C4-2B (cell line): ENCODE data around the gene CPE.

Experiments used
- ZFX ChIP-seq: fragments of 450-650 bp; IDR thresholded peaks from 2 replicates; pipeline ENCODE4 v1.6.1; 2017
- TF ChIP-seq, protein P1 (sequence below): fragments of 450-650 bp; conservative IDR thresholded peaks from 2 replicates; pipeline ENCODE4 v1.5.1; 2017; ENCODE audit warnings: mild to moderate bottlenecking

DNA sequence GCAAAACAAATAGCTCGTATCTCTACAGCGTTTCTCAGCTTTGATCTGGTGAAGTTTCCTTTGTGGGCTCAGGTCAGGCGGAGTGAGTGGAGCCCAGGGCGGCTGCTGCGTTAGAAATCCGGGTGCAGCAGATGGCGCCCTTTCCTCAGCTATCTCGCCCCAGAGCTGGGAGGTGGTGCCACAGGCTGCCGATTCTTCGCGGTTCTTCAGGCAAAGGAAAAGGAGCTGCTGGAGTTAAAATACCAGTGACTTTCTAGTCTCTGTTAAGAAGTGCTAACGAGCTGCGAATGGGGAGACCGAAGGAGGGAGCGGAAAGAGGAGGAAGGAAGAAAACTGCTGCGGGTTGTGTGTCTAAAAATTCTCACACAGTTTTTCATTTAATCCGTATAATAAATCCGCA, 114.6 kb downstream of the CPE start:
- TF ChIP-seq, protein P1, sequence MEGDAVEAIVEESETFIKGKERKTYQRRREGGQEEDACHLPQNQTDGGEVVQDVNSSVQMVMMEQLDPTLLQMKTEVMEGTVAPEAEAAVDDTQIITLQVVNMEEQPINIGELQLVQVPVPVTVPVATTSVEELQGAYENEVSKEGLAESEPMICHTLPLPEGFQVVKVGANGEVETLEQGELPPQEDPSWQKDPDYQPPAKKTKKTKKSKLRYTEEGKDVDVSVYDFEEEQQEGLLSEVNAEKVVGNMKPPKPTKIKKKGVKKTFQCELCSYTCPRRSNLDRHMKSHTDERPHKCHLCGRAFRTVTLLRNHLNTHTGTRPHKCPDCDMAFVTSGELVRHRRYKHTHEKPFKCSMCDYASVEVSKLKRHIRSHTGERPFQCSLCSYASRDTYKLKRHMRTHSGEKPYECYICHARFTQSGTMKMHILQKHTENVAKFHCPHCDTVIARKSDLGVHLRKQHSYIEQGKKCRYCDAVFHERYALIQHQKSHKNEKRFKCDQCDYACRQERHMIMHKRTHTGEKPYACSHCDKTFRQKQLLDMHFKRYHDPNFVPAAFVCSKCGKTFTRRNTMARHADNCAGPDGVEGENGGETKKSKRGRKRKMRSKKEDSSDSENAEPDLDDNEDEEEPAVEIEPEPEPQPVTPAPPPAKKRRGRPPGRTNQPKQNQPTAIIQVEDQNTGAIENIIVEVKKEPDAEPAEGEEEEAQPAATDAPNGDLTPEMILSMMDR, result peak; percentile 83
- TF ChIP-seq ZFX, result no peak
